ENCODE measurements around the gene CFAP20. TPM values are rescaled to one million over a fixed set of nuclear protein-coding genes. Genes with fewer than 3 reads are reported as not detected.

The CFAP20 gene
- total and polyA plus RNA-seq, 2 of the 13 experiments (the other 11 are each of a cell fraction or from before 2014, with no cell fraction given), result 73.1 to 87.4 TPM

DNA sequence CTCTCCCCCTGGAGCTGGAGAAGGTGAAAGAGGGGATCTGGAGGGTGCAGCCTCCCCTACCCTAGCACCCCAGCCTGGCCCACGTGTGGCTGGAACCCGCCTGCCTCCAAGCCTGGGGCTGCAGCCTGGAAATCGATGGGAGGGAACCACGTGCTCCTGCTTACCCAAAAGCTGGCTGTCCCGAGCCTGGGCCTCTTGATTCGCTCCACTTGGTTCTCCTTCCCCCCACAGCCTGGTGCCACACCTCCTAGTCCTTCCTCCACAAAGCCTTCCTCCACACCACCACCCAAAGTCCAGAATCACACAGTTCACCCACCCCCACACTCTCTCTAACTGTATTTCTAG is 29.3 kb downstream of the CFAP20 start:
- Histone ChIP-seq H3K27ac (ENCODE audit: extremely low read length, insufficient read depth, low read length) (no peak overlapping the region), H4K20me1 (ENCODE audit: insufficient read depth, low read length) (no peaks in the 10 kb centered on the region), H3K9me3 (ENCODE audit: low read length) (no peaks in the 10 kb centered on the region), H3K4me3 (replicated peaks in 1 of 3; ENCODE audit: insufficient read depth in 1 of 3, low read depth in 2 of 3, low read length in 3 of 3) (no peak overlapping the region), H3K79me2 (ENCODE audit: insufficient read depth, low read length) (no peaks in the 10 kb centered on the region), H3K9ac (ENCODE audit: insufficient read depth, low read depth, low read length) (no peak overlapping the region), H3K4me1 (ENCODE audit: insufficient read depth, low read length) (peaks cover 20% of the 10 kb centered on the region), H3K27me3 (ENCODE audit: control insufficient read depth in 1 of 2, insufficient read depth in 2 of 2, low read length in 2 of 2) (peaks cover 0 to 21% of the 10 kb centered on the region in 2 experiments; a peak in 2 of 5 replicates), H3K36me3 (replicated peaks in 1 of 2; ENCODE audit: control insufficient read depth in 1 of 2, insufficient read depth in 2 of 2, low read length in 2 of 2) (no peaks in the 10 kb centered on the region), H2AFZ (ENCODE audit: low read length) (no peak overlapping the region), H3K4me2 (ENCODE audit: low read depth, low read length) (peak overlapping the region; percentile 8; the same call in 1 of the 2 replicates)
- FAIRE-seq, result no peak
- no peak for TF ChIP-seq NCOA1 (CRISPR knock-in tag; IDR thresholded peaks at IDR 0.05)
- TF ChIP-seq, protein P1, sequence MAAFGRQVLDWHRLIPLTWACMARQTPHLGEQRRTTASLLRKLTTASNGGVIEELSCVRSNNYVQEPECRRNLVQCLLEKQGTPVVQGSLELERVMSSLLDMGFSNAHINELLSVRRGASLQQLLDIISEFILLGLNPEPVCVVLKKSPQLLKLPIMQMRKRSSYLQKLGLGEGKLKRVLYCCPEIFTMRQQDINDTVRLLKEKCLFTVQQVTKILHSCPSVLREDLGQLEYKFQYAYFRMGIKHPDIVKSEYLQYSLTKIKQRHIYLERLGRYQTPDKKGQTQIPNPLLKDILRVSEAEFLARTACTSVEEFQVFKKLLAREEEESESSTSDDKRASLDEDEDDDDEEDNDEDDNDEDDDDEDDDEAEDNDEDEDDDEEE (CRISPR knock-in tag; IDR thresholded peaks at IDR 0.05), result no peak
- TF ChIP-seq, protein P2, sequence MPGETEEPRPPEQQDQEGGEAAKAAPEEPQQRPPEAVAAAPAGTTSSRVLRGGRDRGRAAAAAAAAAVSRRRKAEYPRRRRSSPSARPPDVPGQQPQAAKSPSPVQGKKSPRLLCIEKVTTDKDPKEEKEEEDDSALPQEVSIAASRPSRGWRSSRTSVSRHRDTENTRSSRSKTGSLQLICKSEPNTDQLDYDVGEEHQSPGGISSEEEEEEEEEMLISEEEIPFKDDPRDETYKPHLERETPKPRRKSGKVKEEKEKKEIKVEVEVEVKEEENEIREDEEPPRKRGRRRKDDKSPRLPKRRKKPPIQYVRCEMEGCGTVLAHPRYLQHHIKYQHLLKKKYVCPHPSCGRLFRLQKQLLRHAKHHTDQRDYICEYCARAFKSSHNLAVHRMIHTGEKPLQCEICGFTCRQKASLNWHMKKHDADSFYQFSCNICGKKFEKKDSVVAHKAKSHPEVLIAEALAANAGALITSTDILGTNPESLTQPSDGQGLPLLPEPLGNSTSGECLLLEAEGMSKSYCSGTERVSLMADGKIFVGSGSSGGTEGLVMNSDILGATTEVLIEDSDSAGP (CRISPR knock-in tag; IDR thresholded peaks at IDR 0.05; ENCODE audit: borderline replicate concordance), result 0 out of 2 replicates have a peak, but pooled peaks have one; percentile 32
- TF ChIP-seq, protein P3, sequence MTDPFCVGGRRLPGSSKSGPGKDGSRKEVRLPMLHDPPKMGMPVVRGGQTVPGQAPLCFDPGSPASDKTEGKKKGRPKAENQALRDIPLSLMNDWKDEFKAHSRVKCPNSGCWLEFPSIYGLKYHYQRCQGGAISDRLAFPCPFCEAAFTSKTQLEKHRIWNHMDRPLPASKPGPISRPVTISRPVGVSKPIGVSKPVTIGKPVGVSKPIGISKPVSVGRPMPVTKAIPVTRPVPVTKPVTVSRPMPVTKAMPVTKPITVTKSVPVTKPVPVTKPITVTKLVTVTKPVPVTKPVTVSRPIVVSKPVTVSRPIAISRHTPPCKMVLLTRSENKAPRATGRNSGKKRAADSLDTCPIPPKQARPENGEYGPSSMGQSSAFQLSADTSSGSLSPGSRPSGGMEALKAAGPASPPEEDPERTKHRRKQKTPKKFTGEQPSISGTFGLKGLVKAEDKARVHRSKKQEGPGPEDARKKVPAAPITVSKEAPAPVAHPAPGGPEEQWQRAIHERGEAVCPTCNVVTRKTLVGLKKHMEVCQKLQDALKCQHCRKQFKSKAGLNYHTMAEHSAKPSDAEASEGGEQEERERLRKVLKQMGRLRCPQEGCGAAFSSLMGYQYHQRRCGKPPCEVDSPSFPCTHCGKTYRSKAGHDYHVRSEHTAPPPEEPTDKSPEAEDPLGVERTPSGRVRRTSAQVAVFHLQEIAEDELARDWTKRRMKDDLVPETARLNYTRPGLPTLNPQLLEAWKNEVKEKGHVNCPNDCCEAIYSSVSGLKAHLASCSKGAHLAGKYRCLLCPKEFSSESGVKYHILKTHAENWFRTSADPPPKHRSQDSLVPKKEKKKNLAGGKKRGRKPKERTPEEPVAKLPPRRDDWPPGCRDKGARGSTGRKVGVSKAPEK (CRISPR knock-in tag; IDR thresholded peaks at IDR 0.05; ENCODE audit: borderline replicate concordance), result no peak
- no peak for TF ChIP-seq ZNF343 (CRISPR knock-in tag; IDR thresholded peaks at IDR 0.05)
- TF ChIP-seq, protein P4, sequence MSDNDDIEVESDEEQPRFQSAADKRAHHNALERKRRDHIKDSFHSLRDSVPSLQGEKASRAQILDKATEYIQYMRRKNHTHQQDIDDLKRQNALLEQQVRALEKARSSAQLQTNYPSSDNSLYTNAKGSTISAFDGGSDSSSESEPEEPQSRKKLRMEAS (IDR thresholded peaks at IDR 0.05), result 0 out of 2 replicates have a peak, but pooled peaks have one; percentile 38
- TF ChIP-seq ZNF746 (CRISPR knock-in tag; IDR thresholded peaks at IDR 0.05), result no peak
- no peak for TF ChIP-seq KAT8 (CRISPR knock-in tag; IDR thresholded peaks at IDR 0.05)
- TF ChIP-seq, protein P5, sequence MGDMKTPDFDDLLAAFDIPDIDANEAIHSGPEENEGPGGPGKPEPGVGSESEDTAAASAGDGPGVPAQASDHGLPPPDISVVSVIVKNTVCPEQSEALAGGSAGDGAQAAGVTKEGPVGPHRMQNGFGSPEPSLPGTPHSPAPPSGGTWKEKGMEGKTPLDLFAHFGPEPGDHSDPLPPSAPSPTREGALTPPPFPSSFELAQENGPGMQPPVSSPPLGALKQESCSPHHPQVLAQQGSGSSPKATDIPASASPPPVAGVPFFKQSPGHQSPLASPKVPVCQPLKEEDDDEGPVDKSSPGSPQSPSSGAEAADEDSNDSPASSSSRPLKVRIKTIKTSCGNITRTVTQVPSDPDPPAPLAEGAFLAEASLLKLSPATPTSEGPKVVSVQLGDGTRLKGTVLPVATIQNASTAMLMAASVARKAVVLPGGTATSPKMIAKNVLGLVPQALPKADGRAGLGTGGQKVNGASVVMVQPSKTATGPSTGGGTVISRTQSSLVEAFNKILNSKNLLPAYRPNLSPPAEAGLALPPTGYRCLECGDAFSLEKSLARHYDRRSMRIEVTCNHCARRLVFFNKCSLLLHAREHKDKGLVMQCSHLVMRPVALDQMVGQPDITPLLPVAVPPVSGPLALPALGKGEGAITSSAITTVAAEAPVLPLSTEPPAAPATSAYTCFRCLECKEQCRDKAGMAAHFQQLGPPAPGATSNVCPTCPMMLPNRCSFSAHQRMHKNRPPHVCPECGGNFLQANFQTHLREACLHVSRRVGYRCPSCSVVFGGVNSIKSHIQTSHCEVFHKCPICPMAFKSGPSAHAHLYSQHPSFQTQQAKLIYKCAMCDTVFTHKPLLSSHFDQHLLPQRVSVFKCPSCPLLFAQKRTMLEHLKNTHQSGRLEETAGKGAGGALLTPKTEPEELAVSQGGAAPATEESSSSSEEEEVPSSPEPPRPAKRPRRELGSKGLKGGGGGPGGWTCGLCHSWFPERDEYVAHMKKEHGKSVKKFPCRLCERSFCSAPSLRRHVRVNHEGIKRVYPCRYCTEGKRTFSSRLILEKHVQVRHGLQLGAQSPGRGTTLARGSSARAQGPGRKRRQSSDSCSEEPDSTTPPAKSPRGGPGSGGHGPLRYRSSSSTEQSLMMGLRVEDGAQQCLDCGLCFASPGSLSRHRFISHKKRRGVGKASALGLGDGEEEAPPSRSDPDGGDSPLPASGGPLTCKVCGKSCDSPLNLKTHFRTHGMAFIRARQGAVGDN (CRISPR knock-in tag; IDR thresholded peaks at IDR 0.05), result peak; percentile 23; the same call in 1 of the 2 replicates
- ChIA-PET CTCF (ENCODE audit: low intra/inter-chr PET ratio, low total read pairs) (no interaction called here), POLR2A (interaction anchor here (1.2 kb wide), 1 partner anchor 29 kb away, joined by 3 read pairs; the partner anchor contains the start of gene CFAP20)
- ATAC-seq, result peak; percentile 8; the same call in 1 of the 3 replicates
- DNase-seq (ENCODE audit: low spot score), result no peak
- intact Hi-C loops (cut with micrococcal nuclease; ENCODE audit: unreplicated experiment), result no loop called here
- in situ Hi-C loops (cut with HindIII; ENCODE audit: extremely low pct_ligation_motif_present, low pct_unique_long_range_greater_than_20kb), result no loop called here
- WGBS (ENCODE audit: low lambda C conversion rate), result 8% methylated on average over 6 of the region's 6 CpGs
- BruUV-seq (replicated peaks), result no TSS peak

Measured in HepG2 (cell line).